Spinal cord (tissue), 10 donors: ENCODE measurements around the gene PCDH1. TPM values are rescaled to one million over a fixed set of nuclear protein-coding genes. Genes with fewer than 3 reads are reported as not detected.
"Not testable (repeated sequence)": the region's sequence is repeated elsewhere in the genome, so short reads cannot be mapped to it uniquely, and the experiment has no call there.

ENCODE experiments used
- DNase-seq, 6 donors: peaks; one replicate each; pipeline versions ENCODE4 v3.0.0 to v3.0.0-alpha.2; 2013 to 2015; ENCODE audit warnings: low spot score in 6 of 6, low read depth in 4 of 6
- H3K27ac ChIP-seq: one replicate; pipeline ENCODE4 v1.5.1; 2013; ENCODE audit warnings: low read depth, low read length, control low read depth
- H3K27me3 ChIP-seq: one replicate; pipeline ENCODE4 v1.6.1; 2013; ENCODE audit warnings: low read length; ENCODE audit not compliant: control insufficient read depth, insufficient read depth
- H3K36me3 ChIP-seq: one replicate; pipeline ENCODE4 v1.6.1; 2013; ENCODE audit warnings: low read length; ENCODE audit not compliant: control insufficient read depth, insufficient read depth
- H3K4me1 ChIP-seq: one replicate; pipeline ENCODE4 v1.6.1; 2013; ENCODE audit warnings: low read length; ENCODE audit not compliant: control insufficient read depth, insufficient read depth
- H3K4me3 ChIP-seq: one replicate; pipeline ENCODE4 v1.5.1; 2013; ENCODE audit warnings: low read depth, low read length, control low read depth
- H3K9me3 ChIP-seq: one replicate; pipeline ENCODE4 v1.6.1; 2013; ENCODE audit warnings: low read length; ENCODE audit not compliant: control insufficient read depth, insufficient read depth
- WGBS: methylation state at CpG from one replicate; pipeline ENCODE4 v1.1.5; 2013; ENCODE audit warnings: missing lambda C conversion rate; ENCODE audit not compliant: insufficient coverage; 5-methylcytosine and 5-hydroxymethylcytosine counted together
- polyA plus RNA-seq, 2 donors: library from polyadenylated mRNA; unstranded; fragments of 120-200 nt; gene quantifications; one replicate each; pipeline ENCODE4 v1.2.1, GENCODE V29; 2013; ENCODE audit not compliant: insufficient read length in 2 of 2
- total RNA-seq, 2 donors: library from RNA; depleted of rRNA in 1 of 2; stranded (reverse); fragments of 120-200 nt in 1 of 2; fragments of >200 nt in 1 of 2; gene quantifications; one replicate each; pipeline versions ENCODE4 v1.2.3 to v1.2.4, GENCODE V29; 2013 to 2014
- donor health status: healthy.

PCDH1 gene
- total and polyA plus RNA-seq, 4 donors: 25.5 to 52.0 (median 45.6) TPM

DNA sequence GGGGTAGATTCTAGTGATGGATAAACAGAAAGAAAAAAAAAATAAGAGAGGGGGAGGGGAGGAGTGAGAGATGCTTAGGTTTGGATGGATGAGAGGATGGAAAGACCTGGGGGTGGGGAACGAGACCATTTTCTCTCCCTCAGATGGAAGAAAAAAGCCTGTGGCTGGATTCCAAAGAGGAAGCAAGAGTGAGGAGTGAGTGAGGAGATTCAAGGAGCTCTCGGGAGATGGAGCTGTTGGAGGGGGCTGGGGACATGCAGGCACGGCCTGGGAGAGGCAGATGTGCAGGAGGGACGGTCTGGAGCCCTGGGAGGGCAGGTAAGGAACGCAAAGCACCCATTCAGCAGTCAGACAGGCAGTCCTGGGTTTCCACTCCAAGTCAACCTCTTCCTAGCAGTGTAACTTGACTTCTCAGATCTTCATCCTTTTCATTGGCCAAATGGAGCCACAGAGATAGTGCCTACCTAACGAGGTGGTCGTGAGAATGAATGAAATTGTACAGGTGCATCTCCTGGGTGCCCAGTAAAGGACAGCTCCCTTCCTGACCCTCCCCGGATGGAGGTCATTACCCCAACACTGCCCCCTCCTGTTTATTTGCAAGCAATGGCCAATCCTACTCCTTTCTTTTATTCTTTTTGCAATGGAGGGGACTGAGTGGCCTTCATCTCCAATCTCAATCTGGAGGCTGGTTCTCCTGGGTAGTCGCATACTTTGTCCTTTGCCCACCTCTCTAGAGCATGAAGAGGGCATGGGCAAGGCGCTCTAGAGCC lies 52.2 kb downstream of the PCDH1 start:
- peaks cover 36% of the 10 kb centered on the region for H3K4me1 ChIP-seq
- DNase-seq: peak in 2 of 6 donors; percentile 23 to 72
- no peak overlapping the region for H3K4me3 ChIP-seq
- no peaks in the 10 kb centered on the region for H3K27me3 ChIP-seq
- peak overlapping the region; percentile 16 for H3K27ac ChIP-seq
- no peaks in the 10 kb centered on the region for H3K36me3 ChIP-seq
- 36% methylated on average over 7 of the region's 10 CpGs for WGBS
- no peaks in the 10 kb centered on the region for H3K9me3 ChIP-seq

DNA sequence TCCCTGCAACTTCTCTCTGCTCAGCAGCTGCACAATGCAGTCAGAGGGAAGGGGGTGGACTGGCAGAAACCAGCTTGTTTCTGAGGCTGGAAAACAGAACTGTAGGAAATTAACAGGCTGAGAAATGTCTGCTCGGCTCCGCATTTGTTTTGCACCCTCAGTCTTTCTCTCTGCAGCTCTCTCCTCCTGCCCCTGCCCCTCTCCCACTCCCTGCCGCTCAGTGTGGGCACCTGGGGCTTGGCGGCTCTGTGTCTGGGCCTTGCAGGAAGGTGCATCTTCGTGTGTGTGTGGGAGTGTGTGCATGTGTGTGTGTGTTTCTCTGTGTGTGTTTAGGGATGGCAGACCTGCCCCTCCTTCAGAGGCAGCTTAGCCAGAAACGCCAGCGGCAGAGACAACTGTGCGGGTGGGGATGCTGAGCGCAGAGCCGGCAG lies 53.0 kb downstream of the PCDH1 start:
- 0% methylated on average over 3 of the region's 10 CpGs for WGBS
- Histone ChIP-seq H3K27me3 (no peaks in the 10 kb centered on the region), H3K4me3 (no peak overlapping the region), H3K36me3 (no peaks in the 10 kb centered on the region), H3K4me1 (peaks cover 36% of the 10 kb centered on the region), H3K9me3 (no peaks in the 10 kb centered on the region), H3K27ac (peak overlapping the region; percentile 16)
- peak in 1 of 6 donors; percentile 83 for DNase-seq

DNA sequence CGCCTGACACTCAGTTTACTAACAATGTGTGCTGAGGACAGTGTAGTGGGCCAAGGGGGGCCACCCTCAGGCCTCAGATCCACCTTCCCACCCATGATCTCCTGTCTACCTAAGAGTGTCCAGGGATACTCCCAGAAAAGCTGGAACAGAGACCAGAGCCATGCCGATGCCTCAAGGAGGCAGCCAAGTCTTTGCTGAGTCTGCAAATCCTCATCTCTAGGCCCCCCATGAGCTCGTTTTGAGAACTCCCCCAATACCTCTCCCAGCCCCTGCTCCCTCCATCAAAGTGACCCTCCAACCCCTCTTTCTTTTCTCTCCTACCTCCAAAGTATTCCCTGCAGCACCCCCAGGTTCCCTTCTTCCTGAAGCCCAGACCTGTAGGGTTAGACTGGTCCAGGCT lies 53.5 kb downstream of the PCDH1 start:
- DNase-seq: no peak
- Histone ChIP-seq H3K4me1 (peaks cover 36% of the 10 kb centered on the region), H3K27ac (peak overlapping the region; percentile 16), H3K27me3 (no peaks in the 10 kb centered on the region), H3K4me3 (no peak overlapping the region), H3K9me3 (no peaks in the 10 kb centered on the region), H3K36me3 (no peaks in the 10 kb centered on the region)
- 63% methylated on average over 3 of the region's 3 CpGs for WGBS

- Histone ChIP-seq H3K36me3 (no peaks in the 10 kb centered on the region), H3K9me3 (no peaks in the 10 kb centered on the region), H3K27ac (no peak overlapping the region), H3K4me1 (peaks cover 36% of the 10 kb centered on the region), H3K27me3 (no peaks in the 10 kb centered on the region), H3K4me3 (no peak overlapping the region)
- 89% methylated on average over 3 of the region's 3 CpGs for WGBS
- no peak for DNase-seq
These were observed 55.2 kb downstream of the PCDH1 start for GRCh38 chr5:141823056-141823455.

DNA sequence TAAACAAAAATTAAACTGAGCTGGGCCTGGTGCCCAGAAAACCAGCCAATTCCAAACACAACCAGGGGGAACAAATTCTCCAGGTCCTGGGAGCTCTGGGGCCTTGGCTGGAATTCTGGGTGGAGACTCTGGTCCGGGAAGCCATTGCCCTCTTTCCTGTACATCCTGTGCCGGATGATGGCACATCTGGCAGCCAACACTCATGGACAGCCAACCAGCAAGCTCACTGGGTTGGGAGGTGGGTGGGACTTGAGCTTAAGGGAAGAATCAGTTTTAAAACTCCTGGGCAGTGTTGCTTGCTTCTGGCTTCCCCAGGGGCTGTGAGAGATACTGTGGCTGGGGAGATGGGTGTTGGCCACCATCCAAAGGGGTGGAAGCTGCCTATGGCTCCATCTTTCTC lies 56.1 kb downstream of the PCDH1 start:
- DNase-seq: no peak
- Histone ChIP-seq H3K4me1 (peaks cover 36% of the 10 kb centered on the region), H3K4me3 (no peak overlapping the region), H3K27me3 (no peaks in the 10 kb centered on the region), H3K27ac (peak overlapping the region; percentile 29), H3K36me3 (no peaks in the 10 kb centered on the region), H3K9me3 (no peaks in the 10 kb centered on the region)
- 62% methylated on average over 2 of the region's 2 CpGs for WGBS

DNA sequence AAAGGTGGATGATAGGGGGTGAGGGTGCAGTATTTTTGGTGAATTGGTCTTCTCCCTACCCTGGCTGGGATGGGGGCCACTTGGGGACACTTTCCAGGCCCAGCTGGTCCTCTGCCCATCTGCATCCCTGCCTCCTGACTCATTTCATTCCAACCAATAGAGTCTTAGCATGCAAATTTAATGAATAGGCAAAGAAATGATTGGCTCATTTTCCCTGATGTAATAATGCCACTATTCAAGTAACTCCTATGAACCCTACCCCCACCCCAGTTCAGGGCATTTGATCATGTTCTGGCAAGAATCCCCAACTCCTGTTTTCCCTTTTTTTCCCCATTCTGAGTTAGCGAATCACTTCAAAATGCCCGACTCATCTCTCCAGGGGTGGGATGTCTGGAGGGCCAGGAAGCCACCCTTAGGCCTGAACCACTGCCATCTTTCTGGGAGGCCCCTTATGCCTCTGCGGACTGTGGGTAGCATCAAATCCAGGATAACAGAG lies 56.7 kb downstream of the PCDH1 start:
- H3K9me3 ChIP-seq: no peaks in the 10 kb centered on the region
- H3K27me3 ChIP-seq: no peaks in the 10 kb centered on the region
- WGBS: 42% methylated on average over 3 of the region's 3 CpGs
- H3K36me3 ChIP-seq: no peaks in the 10 kb centered on the region
- H3K27ac ChIP-seq: peak overlapping the region; percentile 29
- peak in 2 of 6 donors; percentile 76 to 77 for DNase-seq
- no peak overlapping the region for H3K4me3 ChIP-seq
- peaks cover 37% of the 10 kb centered on the region for H3K4me1 ChIP-seq

DNA sequence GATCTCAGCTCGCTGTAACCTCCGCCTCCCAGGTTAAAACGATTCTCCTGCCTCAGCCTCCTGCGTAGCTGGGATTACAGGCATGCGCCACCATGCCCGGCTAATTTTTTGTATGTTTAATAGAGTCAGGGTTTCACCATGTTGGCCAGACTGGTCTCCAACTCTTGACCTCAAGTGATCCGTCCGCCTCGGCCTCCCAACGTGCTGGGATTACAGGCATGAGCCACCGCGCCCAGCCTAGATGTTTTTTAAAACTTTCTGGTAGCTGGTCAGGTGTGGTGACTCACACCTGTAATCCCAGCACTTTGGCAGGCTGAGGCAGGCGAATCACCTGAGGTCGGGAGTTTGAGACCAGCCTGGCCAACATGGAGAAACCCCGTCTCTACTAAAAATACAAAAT lies 57.5 kb downstream of the PCDH1 start:
- H3K27me3 ChIP-seq, H3K4me3 ChIP-seq, H3K27ac ChIP-seq, H3K36me3 ChIP-seq, H3K9me3 ChIP-seq, DNase-seq: not testable (repeated sequence)
- WGBS: 93% methylated on average over 8 of the region's 15 CpGs
- H3K4me1 ChIP-seq: peaks cover 33% of the 10 kb centered on the region

GRCh38 chr5:141817631-141818030 lies 60.6 kb downstream of the PCDH1 start:
- H3K4me3 ChIP-seq: no peak overlapping the region
- H3K4me1 ChIP-seq: peaks cover 40% of the 10 kb centered on the region
- DNase-seq: no peak
- H3K9me3 ChIP-seq: no peaks in the 10 kb centered on the region
- 92% methylated on average over 4 of the region's 6 CpGs for WGBS
- no peaks in the 10 kb centered on the region for H3K36me3 ChIP-seq
- no peak overlapping the region for H3K27ac ChIP-seq
- H3K27me3 ChIP-seq: no peaks in the 10 kb centered on the region

DNA sequence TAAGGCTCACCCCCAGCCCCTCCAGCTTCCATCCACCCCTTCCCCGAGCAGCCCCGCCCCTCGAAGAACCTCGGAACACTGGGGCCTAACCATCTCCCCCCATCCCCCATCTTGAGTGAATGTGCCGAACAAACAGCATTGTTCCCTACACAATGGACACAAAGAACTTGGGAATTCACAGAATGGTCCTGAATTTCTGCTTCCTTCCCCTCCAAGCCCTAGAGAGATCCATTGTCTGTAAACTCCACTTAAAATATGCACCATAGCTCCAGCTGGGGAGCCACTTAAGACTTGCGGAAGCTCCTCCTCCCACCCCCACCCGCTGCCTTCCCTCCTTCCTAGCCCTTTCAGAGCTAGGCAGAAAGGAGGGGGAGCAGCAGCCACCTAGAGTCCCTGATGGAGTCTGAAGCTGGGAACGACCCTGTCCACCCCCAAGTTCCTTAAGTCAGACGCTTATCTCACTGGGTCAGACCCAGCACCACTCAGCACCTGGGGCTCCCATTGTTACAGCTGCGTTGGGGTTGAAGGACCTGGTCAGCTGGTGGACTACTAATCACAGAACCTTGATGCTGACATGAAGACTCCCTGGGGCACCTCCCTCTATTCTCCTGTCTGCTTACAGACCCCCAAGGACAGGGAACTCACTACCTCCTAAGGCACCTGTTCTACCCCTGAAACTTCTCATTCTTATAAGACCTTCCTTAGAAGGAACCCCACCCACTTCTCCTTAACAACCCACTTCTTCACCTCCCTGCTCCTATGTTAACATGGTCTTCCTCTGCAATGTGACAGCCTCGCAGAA lies 61.4 kb downstream of the PCDH1 start:
- H3K4me1 ChIP-seq: peaks cover 42% of the 10 kb centered on the region
- no peaks in the 10 kb centered on the region for H3K36me3 ChIP-seq
- H3K27me3 ChIP-seq: no peaks in the 10 kb centered on the region
- H3K27ac ChIP-seq: no peak overlapping the region
- WGBS: 26% methylated on average over 9 of the region's 11 CpGs
- DNase-seq: no peak
- H3K9me3 ChIP-seq: no peaks in the 10 kb centered on the region
- no peak overlapping the region for H3K4me3 ChIP-seq
